ENCODE results near the gene DLGAP1. TPM values are rescaled to one million over a fixed set of nuclear protein-coding genes. Genes with fewer than 3 reads are reported as not detected.

The DLGAP1 gene
- total and polyA plus RNA-seq, 5 donors: 0.11 to 0.31 (median 0.20) TPM; not detected in 1

GRCh38 chr18:3520230-3521085 lies 934.6 kb downstream of the DLGAP1 start:
- intact Hi-C loops (cut with DNase I): no loop called here
- ATAC-seq: no peak
- DNase-seq: no peak

GRCh38 chr18:3514312-3515216 lies 940.5 kb downstream of the DLGAP1 start:
- Histone ChIP-seq H3K27ac (ENCODE audit: low read length) (no peak overlapping the region), H3K9me3 (ENCODE audit: control insufficient read depth, low read length) (no peaks in the 10 kb centered on the region), H3K4me1 (ENCODE audit: control insufficient read depth, insufficient read depth, low read length) (no peaks in the 10 kb centered on the region), H3K4me3 (ENCODE audit: low read length) (no peak overlapping the region), H3K27me3 (ENCODE audit: control insufficient read depth, insufficient read depth) (no peaks in the 10 kb centered on the region)
- DNase-seq (no peak), ATAC-seq (no peak)
- intact Hi-C loops (cut with DNase I): no loop called here
- WGBS: 90% methylated on average over 15 of the region's 15 CpGs

More at GRCh38 chr18:3520230-3521085, 934.6 kb downstream of the DLGAP1 start:
- 74% methylated on average over 11 of the region's 11 CpGs for WGBS
- Histone ChIP-seq H3K9me3 (ENCODE audit: control insufficient read depth, low read length) (peaks cover 2% of the 10 kb centered on the region), H3K4me1 (ENCODE audit: control insufficient read depth, insufficient read depth, low read length) (no peaks in the 10 kb centered on the region), H3K27me3 (ENCODE audit: control insufficient read depth, insufficient read depth) (no peaks in the 10 kb centered on the region), H3K4me3 (ENCODE audit: low read length) (no peak overlapping the region), H3K27ac (ENCODE audit: low read length) (no peak overlapping the region)

GRCh38 chr18:3513481-3513880 lies 941.6 kb downstream of the DLGAP1 start:
- Histone ChIP-seq H3K9me3 (ENCODE audit: control insufficient read depth, low read length) (no peaks in the 10 kb centered on the region), H3K4me1 (ENCODE audit: control insufficient read depth, insufficient read depth, low read length) (no peaks in the 10 kb centered on the region), H3K27me3 (ENCODE audit: control insufficient read depth, insufficient read depth) (no peaks in the 10 kb centered on the region), H3K4me3 (ENCODE audit: low read length) (no peak overlapping the region), H3K27ac (ENCODE audit: low read length) (no peak overlapping the region)
- 96% methylated on average over 1 of the region's 1 CpG for WGBS
- intact Hi-C loops (cut with DNase I): no loop called here
- ATAC-seq (no peak), DNase-seq (no peak)

GRCh38 chr18:3511980-3512379 lies 943.1 kb downstream of the DLGAP1 start:
- DNase-seq (no peak), ATAC-seq (no peak)
- intact Hi-C loops (cut with DNase I): no loop called here
- Histone ChIP-seq H3K4me3 (ENCODE audit: low read length) (no peak overlapping the region), H3K27ac (ENCODE audit: low read length) (no peak overlapping the region), H3K9me3 (ENCODE audit: control insufficient read depth, low read length) (no peaks in the 10 kb centered on the region), H3K4me1 (ENCODE audit: control insufficient read depth, insufficient read depth, low read length) (no peaks in the 10 kb centered on the region), H3K27me3 (ENCODE audit: control insufficient read depth, insufficient read depth) (no peaks in the 10 kb centered on the region)
- WGBS: 36% methylated on average over 2 of the region's 2 CpGs

GRCh38 chr18:3510896-3511295 lies 944.2 kb downstream of the DLGAP1 start:
- no peaks in the 10 kb centered on the region for H3K9me3 ChIP-seq (ENCODE audit: control insufficient read depth, low read length)
- no peaks in the 10 kb centered on the region for H3K4me1 ChIP-seq (ENCODE audit: control insufficient read depth, insufficient read depth, low read length)
- intact Hi-C loops (cut with DNase I): no loop called here
- WGBS: 80% methylated on average over 4 of the region's 4 CpGs
- no peak for DNase-seq
- ATAC-seq: no peak
- no peak overlapping the region for H3K4me3 ChIP-seq (ENCODE audit: low read length)
- H3K27me3 ChIP-seq (ENCODE audit: control insufficient read depth, insufficient read depth): no peaks in the 10 kb centered on the region
- no peak overlapping the region for H3K27ac ChIP-seq (ENCODE audit: low read length)

- 97% methylated on average over 2 of the region's 2 CpGs for WGBS
- Histone ChIP-seq H3K4me3 (ENCODE audit: low read length) (no peak overlapping the region), H3K27ac (ENCODE audit: low read length) (no peak overlapping the region), H3K4me1 (ENCODE audit: control insufficient read depth, insufficient read depth, low read length) (no peaks in the 10 kb centered on the region), H3K27me3 (ENCODE audit: control insufficient read depth, insufficient read depth) (no peaks in the 10 kb centered on the region), H3K9me3 (ENCODE audit: control insufficient read depth, low read length) (no peaks in the 10 kb centered on the region)
- DNase-seq (no peak), ATAC-seq (no peak)
- intact Hi-C loops (cut with DNase I): no loop called here
Measured at GRCh38 chr18:3510024-3510423, 945.1 kb downstream of the DLGAP1 start.

- Histone ChIP-seq H3K27me3 (ENCODE audit: control insufficient read depth, insufficient read depth) (no peaks in the 10 kb centered on the region), H3K27ac (ENCODE audit: low read length) (no peak overlapping the region), H3K9me3 (ENCODE audit: control insufficient read depth, low read length) (no peaks in the 10 kb centered on the region), H3K4me3 (ENCODE audit: low read length) (no peak overlapping the region), H3K4me1 (ENCODE audit: control insufficient read depth, insufficient read depth, low read length) (no peaks in the 10 kb centered on the region)
- DNase-seq (no peak), ATAC-seq (no peak)
- intact Hi-C loops (cut with DNase I): no loop called here
- WGBS: 65% methylated on average over 17 of the region's 17 CpGs
Measured at GRCh38 chr18:3508576-3509549, 946.2 kb downstream of the DLGAP1 start.

- Histone ChIP-seq H3K27me3 (ENCODE audit: control insufficient read depth, insufficient read depth) (no peaks in the 10 kb centered on the region), H3K4me3 (ENCODE audit: low read length) (no peak overlapping the region), H3K9me3 (ENCODE audit: control insufficient read depth, low read length) (no peaks in the 10 kb centered on the region), H3K4me1 (ENCODE audit: control insufficient read depth, insufficient read depth, low read length) (no peaks in the 10 kb centered on the region), H3K27ac (ENCODE audit: low read length) (no peak overlapping the region)
- no peak for DNase-seq
- WGBS: 85% methylated on average over 5 of the region's 5 CpGs
- intact Hi-C loops (cut with DNase I): no loop called here
- no peak for ATAC-seq
Measured at GRCh38 chr18:3504637-3505036, 950.5 kb downstream of the DLGAP1 start.

- ATAC-seq (no peak), DNase-seq (no peak)
- no peak overlapping the region for H3K27ac ChIP-seq (ENCODE audit: low read length)
- H3K4me1 ChIP-seq (ENCODE audit: control insufficient read depth, insufficient read depth, low read length): no peaks in the 10 kb centered on the region
- no peaks in the 10 kb centered on the region for H3K27me3 ChIP-seq (ENCODE audit: control insufficient read depth, insufficient read depth)
- no peaks in the 10 kb centered on the region for H3K9me3 ChIP-seq (ENCODE audit: control insufficient read depth, low read length)
- no peak overlapping the region for H3K4me3 ChIP-seq (ENCODE audit: low read length)
- 77% methylated on average over 4 of the region's 4 CpGs for whole genome bisulfite sequencing
- intact Hi-C loops (cut with DNase I): no loop called here
Measured at GRCh38 chr18:3502650-3503049, 952.5 kb downstream of the DLGAP1 start.

GRCh38 chr18:3500016-3500415 lies 955.1 kb downstream of the DLGAP1 start:
- intact Hi-C loops (cut with DNase I): no loop called here
- ATAC-seq (no peak), DNase-seq (no peak)
- Histone ChIP-seq H3K4me3 (ENCODE audit: low read length) (no peak overlapping the region), H3K9me3 (ENCODE audit: control insufficient read depth, low read length) (no peaks in the 10 kb centered on the region), H3K4me1 (ENCODE audit: control insufficient read depth, insufficient read depth, low read length) (no peaks in the 10 kb centered on the region), H3K27me3 (ENCODE audit: control insufficient read depth, insufficient read depth) (no peaks in the 10 kb centered on the region), H3K27ac (ENCODE audit: low read length) (no peak overlapping the region)
- WGBS: 47% methylated on average over 5 of the region's 5 CpGs
